Measurements from ENCODE around the gene FUBP1.

The FUBP1 gene

DNA sequence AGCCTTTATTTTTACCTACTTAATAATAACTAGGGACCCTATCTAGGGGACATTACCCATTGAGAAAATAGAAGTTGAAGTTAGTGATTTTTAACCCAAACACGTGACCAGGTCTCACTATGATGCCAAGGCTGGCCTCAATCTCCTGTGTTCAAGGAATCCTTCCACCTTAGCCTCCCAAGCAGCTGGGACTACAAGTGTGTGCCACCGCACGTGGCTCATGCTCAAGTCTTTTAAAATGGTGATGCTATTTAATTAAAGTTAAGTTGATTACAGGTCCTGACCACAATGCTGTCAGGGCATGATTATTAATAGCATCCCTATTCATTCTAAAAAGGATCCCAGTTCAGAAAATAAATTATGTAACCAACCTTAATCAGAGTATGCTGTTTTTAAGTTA lies 25.0 kb downstream of the FUBP1 start:
- Histone ChIP-seq H4K91ac (ENCODE audit: low read length) (no peak overlapping the region), H3K4me3 (ENCODE audit: insufficient read depth in 1 of 2, low read depth in 1 of 2, low read length in 2 of 2) (no peak overlapping the region)
- 100% methylated on average over 1 of the region's 3 CpGs for WGBS

DNA sequence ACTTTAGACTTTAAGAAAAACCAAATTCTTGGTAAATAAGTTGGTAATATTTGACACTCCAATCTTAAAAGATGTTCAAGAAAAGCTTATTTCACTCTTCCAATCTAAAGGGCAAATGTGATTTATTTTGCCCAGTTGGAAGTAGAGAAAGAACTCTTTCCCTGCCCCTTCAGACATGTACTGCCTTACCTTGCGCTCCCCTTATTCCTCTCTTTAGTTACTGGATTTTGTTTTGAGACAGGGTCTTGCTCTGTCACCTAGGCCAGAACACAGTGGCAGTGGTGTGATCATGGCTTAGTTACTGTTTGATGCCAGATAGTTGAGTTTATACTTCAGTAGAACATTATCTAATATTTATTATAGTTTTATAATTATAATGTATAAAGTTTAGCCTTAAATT lies 27.5 kb downstream of the FUBP1 start:
- H2BK12ac ChIP-seq (ENCODE audit: low read length in 2 of 2) = no peak overlapping the region
- no peaks in the 10 kb centered on the region for H3K9me3 ChIP-seq (ENCODE audit: control insufficient read depth, low read length)
- no peak overlapping the region for H2AFZ ChIP-seq (ENCODE audit: low read depth, low read length)
- H3K4me1 ChIP-seq (ENCODE audit: control insufficient read depth, insufficient read depth, low read depth, low read length) = peaks cover 4% of the 10 kb centered on the region
- peaks cover 17 to 99% of the 10 kb centered on the region in 2 experiments for H3K36me3 ChIP-seq (ENCODE audit: control insufficient read depth in 1 of 2, insufficient read depth in 2 of 2, low read depth in 1 of 2, low read length in 2 of 2)
- H4K91ac ChIP-seq (ENCODE audit: low read length) = no peak overlapping the region
- H3K14ac ChIP-seq (ENCODE audit: low read length in 2 of 2) = no peak overlapping the region
- no peak overlapping the region for H2BK120ac ChIP-seq (ENCODE audit: low read depth, low read length)
- DNase-seq = no peak
- H3K4me3 ChIP-seq (ENCODE audit: insufficient read depth in 1 of 2, low read depth in 1 of 2, low read length in 2 of 2) = no peak overlapping the region
- H2BK5ac ChIP-seq (ENCODE audit: low read depth, low read length, poor library complexity, severe bottlenecking) = no peak overlapping the region
- no peak overlapping the region for H2BK15ac ChIP-seq (ENCODE audit: low read depth, poor library complexity, severe bottlenecking)
- peaks cover 1% of the 10 kb centered on the region for H3K79me1 ChIP-seq (replicated peaks; ENCODE audit: low read length, poor library complexity, severe bottlenecking)
- no peak overlapping the region for H2AK5ac ChIP-seq (ENCODE audit: low read length, severe bottlenecking)
- H3K18ac ChIP-seq (ENCODE audit: low read depth in 1 of 2, low read length in 2 of 2) = no peak overlapping the region
- no peak overlapping the region for H3K4me2 ChIP-seq (ENCODE audit: low read length, poor library complexity, severe bottlenecking)
- H3K23ac ChIP-seq (ENCODE audit: low read length in 2 of 2) = no peak overlapping the region
- WGBS = 100% methylated on average over 1 of the region's 1 CpG
- no peak overlapping the region for H3K9ac ChIP-seq (ENCODE audit: low read length)
- H3K27ac ChIP-seq (ENCODE audit: low read length, poor library complexity, severe bottlenecking) = no peak overlapping the region
- no peaks in the 10 kb centered on the region for H3K27me3 ChIP-seq (ENCODE audit: control insufficient read depth in 1 of 2, insufficient read depth in 1 of 2, low read length in 2 of 2)
- no peak overlapping the region for H3K4ac ChIP-seq (ENCODE audit: low read depth in 1 of 2, low read length in 2 of 2)
- no peak overlapping the region for H4K8ac ChIP-seq (ENCODE audit: low read length)

More for the DNA sequence above, 25.0 kb downstream of the FUBP1 start:
- no peak overlapping the region for H3K14ac ChIP-seq (ENCODE audit: low read length in 2 of 2)
- H3K4me1 ChIP-seq (ENCODE audit: control insufficient read depth, insufficient read depth, low read depth, low read length) = peaks cover 4% of the 10 kb centered on the region
- H4K8ac ChIP-seq (ENCODE audit: low read length) = no peak overlapping the region
- H2AK5ac ChIP-seq (ENCODE audit: low read length, severe bottlenecking) = no peak overlapping the region
- H2BK12ac ChIP-seq (ENCODE audit: low read length in 2 of 2) = no peak overlapping the region
- H3K4me2 ChIP-seq (ENCODE audit: low read length, poor library complexity, severe bottlenecking) = no peak overlapping the region
- H2BK15ac ChIP-seq (ENCODE audit: low read depth, poor library complexity, severe bottlenecking) = no peak overlapping the region
- H3K4ac ChIP-seq (ENCODE audit: low read depth in 1 of 2, low read length in 2 of 2) = no peak overlapping the region
- no peaks in the 10 kb centered on the region for H3K27me3 ChIP-seq (ENCODE audit: control insufficient read depth in 1 of 2, insufficient read depth in 1 of 2, low read length in 2 of 2)
- no peak overlapping the region for H3K9ac ChIP-seq (ENCODE audit: low read length)
- H3K36me3 ChIP-seq (ENCODE audit: control insufficient read depth in 1 of 2, insufficient read depth in 2 of 2, low read depth in 1 of 2, low read length in 2 of 2) = peaks cover 20 to 99% of the 10 kb centered on the region in 2 experiments
- H2BK5ac ChIP-seq (ENCODE audit: low read depth, low read length, poor library complexity, severe bottlenecking) = no peak overlapping the region
- H3K27ac ChIP-seq (ENCODE audit: low read length, poor library complexity, severe bottlenecking) = no peak overlapping the region
- DNase-seq = no peak
- H2BK120ac ChIP-seq (ENCODE audit: low read depth, low read length) = no peak overlapping the region
- H3K23ac ChIP-seq (ENCODE audit: low read length in 2 of 2) = no peak overlapping the region
- no peak overlapping the region for H2AFZ ChIP-seq (ENCODE audit: low read depth, low read length)
- H3K79me1 ChIP-seq (replicated peaks; ENCODE audit: low read length, poor library complexity, severe bottlenecking) = peaks cover 5% of the 10 kb centered on the region
- H3K9me3 ChIP-seq (ENCODE audit: control insufficient read depth, low read length) = no peaks in the 10 kb centered on the region
- H3K18ac ChIP-seq (ENCODE audit: low read depth in 1 of 2, low read length in 2 of 2) = no peak overlapping the region

DNA sequence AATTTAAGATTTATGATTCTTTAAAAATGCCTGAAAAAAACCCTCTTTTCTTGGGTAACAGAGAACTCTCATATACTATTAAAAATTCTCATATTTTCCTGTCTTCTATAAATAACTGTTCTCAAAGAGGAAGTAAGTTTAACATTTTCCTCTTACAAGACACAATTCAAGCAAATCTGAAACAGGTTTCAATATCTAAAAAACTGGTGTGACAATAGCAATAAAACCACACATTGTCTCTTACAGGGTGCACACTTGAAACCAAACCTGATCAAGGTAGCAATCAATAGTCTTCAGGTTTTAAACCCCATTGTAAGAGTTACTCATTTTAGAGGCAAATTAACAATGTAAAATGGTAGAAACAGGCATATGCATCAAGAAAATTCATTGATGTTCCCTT lies 28.0 kb downstream of the FUBP1 start:
- Histone ChIP-seq H3K4me3 (ENCODE audit: insufficient read depth in 1 of 2, low read depth in 1 of 2, low read length in 2 of 2) (no peak overlapping the region), H3K27ac (ENCODE audit: low read length, poor library complexity, severe bottlenecking) (no peak overlapping the region), H4K8ac (ENCODE audit: low read length) (no peak overlapping the region), H2BK5ac (ENCODE audit: low read depth, low read length, poor library complexity, severe bottlenecking) (no peak overlapping the region), H2AFZ (ENCODE audit: low read depth, low read length) (no peak overlapping the region), H2BK120ac (ENCODE audit: low read depth, low read length) (no peak overlapping the region), H3K4me1 (ENCODE audit: control insufficient read depth, insufficient read depth, low read depth, low read length) (peaks cover 4% of the 10 kb centered on the region), H3K18ac (ENCODE audit: low read depth in 1 of 2, low read length in 2 of 2) (no peak overlapping the region), H3K4ac (ENCODE audit: low read depth in 1 of 2, low read length in 2 of 2) (no peak overlapping the region), H3K23ac (ENCODE audit: low read length in 2 of 2) (no peak overlapping the region), H3K79me1 (replicated peaks; ENCODE audit: low read length, poor library complexity, severe bottlenecking) (peaks cover 1% of the 10 kb centered on the region), H3K9ac (ENCODE audit: low read length) (no peak overlapping the region), H3K36me3 (ENCODE audit: control insufficient read depth in 1 of 2, insufficient read depth in 2 of 2, low read depth in 1 of 2, low read length in 2 of 2) (peaks cover 17 to 99% of the 10 kb centered on the region in 2 experiments), H3K4me2 (ENCODE audit: low read length, poor library complexity, severe bottlenecking) (no peak overlapping the region), H3K27me3 (ENCODE audit: control insufficient read depth in 1 of 2, insufficient read depth in 1 of 2, low read length in 2 of 2) (no peaks in the 10 kb centered on the region), H3K9me3 (ENCODE audit: control insufficient read depth, low read length) (no peaks in the 10 kb centered on the region), H3K14ac (ENCODE audit: low read length in 2 of 2) (no peak overlapping the region), H4K91ac (ENCODE audit: low read length) (no peak overlapping the region), H2BK12ac (ENCODE audit: low read length in 2 of 2) (no peak overlapping the region), H2AK5ac (ENCODE audit: low read length, severe bottlenecking) (no peak overlapping the region), H2BK15ac (ENCODE audit: low read depth, poor library complexity, severe bottlenecking) (no peak overlapping the region)
- DNase-seq = no peak

DNA sequence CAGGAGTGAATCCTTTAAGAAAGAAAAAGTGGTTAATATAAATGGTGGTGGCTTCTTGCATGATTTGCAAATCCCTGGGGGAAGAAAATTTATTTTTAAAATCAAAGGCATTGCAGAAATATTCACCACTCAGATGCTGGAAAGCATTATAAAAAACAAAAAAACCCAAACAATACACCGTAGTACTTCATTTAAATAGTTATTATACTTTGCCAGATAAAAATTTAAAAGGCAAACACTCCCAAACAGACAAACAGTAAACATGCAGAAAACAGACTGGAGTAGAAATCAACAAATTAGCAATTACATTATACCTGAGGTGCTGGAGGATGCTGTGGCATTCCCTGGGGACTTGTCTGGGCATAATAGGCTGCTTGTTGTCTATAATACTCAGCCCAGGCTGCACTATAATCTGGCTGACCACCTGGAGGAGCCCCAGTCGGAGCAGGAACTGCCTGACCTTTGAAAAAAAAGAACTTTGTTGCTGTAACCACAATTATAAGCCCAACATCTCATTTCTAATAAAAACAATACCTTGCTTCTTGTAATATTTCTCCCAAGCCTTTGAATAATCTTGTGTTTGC lies 29.9 kb downstream of the FUBP1 start:
- Histone ChIP-seq H2BK12ac (ENCODE audit: low read length in 2 of 2) (no peak overlapping the region), H2AFZ (ENCODE audit: low read depth, low read length) (no peak overlapping the region), H3K27ac (ENCODE audit: low read length, poor library complexity, severe bottlenecking) (no peak overlapping the region), H3K18ac (ENCODE audit: low read depth in 1 of 2, low read length in 2 of 2) (no peak overlapping the region), H3K4ac (ENCODE audit: low read depth in 1 of 2, low read length in 2 of 2) (no peak overlapping the region), H3K27me3 (ENCODE audit: control insufficient read depth in 1 of 2, insufficient read depth in 1 of 2, low read length in 2 of 2) (no peaks in the 10 kb centered on the region), H4K8ac (ENCODE audit: low read length) (no peak overlapping the region), H3K9ac (ENCODE audit: low read length) (peak overlapping the region; percentile 44), H3K9me3 (ENCODE audit: control insufficient read depth, low read length) (no peaks in the 10 kb centered on the region), H3K14ac (ENCODE audit: low read length in 2 of 2) (no peak overlapping the region), H2BK15ac (ENCODE audit: low read depth, poor library complexity, severe bottlenecking) (no peak overlapping the region), H2BK5ac (ENCODE audit: low read depth, low read length, poor library complexity, severe bottlenecking) (no peak overlapping the region), H3K36me3 (ENCODE audit: control insufficient read depth in 1 of 2, insufficient read depth in 2 of 2, low read depth in 1 of 2, low read length in 2 of 2) (peaks cover 13 to 99% of the 10 kb centered on the region in 2 experiments), H3K4me2 (ENCODE audit: low read length, poor library complexity, severe bottlenecking) (no peak overlapping the region), H3K79me1 (replicated peaks; ENCODE audit: low read length, poor library complexity, severe bottlenecking) (peaks cover 1% of the 10 kb centered on the region), H3K4me3 (ENCODE audit: insufficient read depth in 1 of 2, low read depth in 1 of 2, low read length in 2 of 2) (no peak overlapping the region), H4K91ac (ENCODE audit: low read length) (no peak overlapping the region), H3K4me1 (ENCODE audit: control insufficient read depth, insufficient read depth, low read depth, low read length) (peaks cover 3% of the 10 kb centered on the region), H2BK120ac (ENCODE audit: low read depth, low read length) (no peak overlapping the region), H3K23ac (ENCODE audit: low read length in 2 of 2) (no peak overlapping the region), H2AK5ac (ENCODE audit: low read length, severe bottlenecking) (no peak overlapping the region)
- DNase-seq = peak; percentile 40
- WGBS = 77% methylated on average over 2 of the region's 2 CpGs

All from mesenchymal stem cell (in vitro differentiated cells and primary cell).